HepG2 (cell line): Measurements from ENCODE around the gene DTHD1. TPM values are rescaled to one million over a fixed set of nuclear protein-coding genes. Genes with fewer than 3 reads are reported as not detected.

ENCODE experiments used
- ATAC-seq: fragments of 200-7000 bp; cut with Tn5 transposase; 3 replicates; pipeline ENCODE4 v1.9.1; 2020; ENCODE audit warnings: mild to moderate bottlenecking, moderate library complexity
- BruUV-seq: library from RNA; stranded (reverse); fragments of 400-500 nt; replicated peaks from 2 replicates; lab custom pipeline; 2021; lab: Mats Ljungman, UMichigan
- CTCF ChIA-PET: fragments of 300-600 bp; formaldehyde crosslinking; extraction: SDS; loops from one replicate; lab custom pipeline; 2021; ENCODE audit warnings: low total read pairs, inconsistent platforms, low intra/inter-chr PET ratio; lab: Yijun Ruan, JAX
- POLR2A ChIA-PET: fragments of 350-600 bp; sonication (Branson Sonifier 250); formaldehyde crosslinking; loops from one replicate; lab custom pipeline; 2020; ENCODE audit warnings: antibody characterized with exemption, inconsistent platforms; lab: Yijun Ruan, JAX
- DNase-seq: peaks from one replicate; pipeline ENCODE4 v3.0.0-alpha.2; 2015; ENCODE audit warnings: low spot score
- FAIRE-seq: peaks from 3 replicates; lab custom pipeline; 2011; peaks lifted over from hg19 to GRCh38; lab: Jason Lieb, UNC
- H2AFZ ChIP-seq: one replicate; pipeline ENCODE4 v1.6.1; 2011; ENCODE audit warnings: low read length, inconsistent platforms
- H3K27ac ChIP-seq: fragments of 300-600 bp; 3 replicates; pipeline ENCODE4 v1.8.0; 2011; ENCODE audit warnings: mixed run types, mild to moderate bottlenecking, mixed read lengths, low read length, inconsistent platforms; ENCODE audit not compliant: insufficient read depth; ENCODE audit errors: extremely low read length
- H3K27me3 ChIP-seq, 2 experiments: fragments of 200-600 bp in 1 of 2; 2 replicates in 1 of 2; 3 replicates in 1 of 2; pipeline versions ENCODE4 v1.6.0 to v1.8.0; 2011; ENCODE audit warnings: low read length in 2 of 2, mild to moderate bottlenecking in 2 of 2, moderate library complexity in 2 of 2, inconsistent platforms in 1 of 2; ENCODE audit not compliant: insufficient read depth in 2 of 2, control insufficient read depth in 1 of 2
- H3K36me3 ChIP-seq, 2 experiments: fragments of 200-600 bp in 1 of 2; replicated peaks in 1 of 2; 2 replicates in 1 of 2; 3 replicates in 1 of 2; pipeline versions ENCODE4 v1.5.1 to v1.8.0; 2011; ENCODE audit warnings: low read length in 2 of 2, inconsistent platforms in 1 of 2; ENCODE audit not compliant: insufficient read depth in 2 of 2, control insufficient read depth in 1 of 2
- H3K4me1 ChIP-seq: 2 replicates; pipeline ENCODE4 v1.5.1; 2012; ENCODE audit warnings: low read length, inconsistent platforms; ENCODE audit not compliant: insufficient read depth
- H3K4me2 ChIP-seq: 2 replicates; pipeline ENCODE4 v1.6.0; 2011; ENCODE audit warnings: low read depth, low read length, inconsistent platforms
- H3K4me3 ChIP-seq, 3 experiments: fragments of 200-600 bp in 1 of 3; sonication (generic), shearing (Covaris generic) in 1 of 3; replicated peaks in 1 of 3; 2 replicates each; pipeline ENCODE4 v1.5.1; 2011 to 2016; ENCODE audit warnings: low read length in 3 of 3, inconsistent platforms in 2 of 3, low read depth in 2 of 3, mild to moderate bottlenecking in 2 of 3, control low read depth in 1 of 3, mixed read lengths in 1 of 3; ENCODE audit not compliant: insufficient read depth in 1 of 3
- H3K79me2 ChIP-seq: one replicate; pipeline ENCODE4 v1.6.1; 2011; ENCODE audit warnings: low read length, inconsistent platforms; ENCODE audit not compliant: insufficient read depth
- H3K9ac ChIP-seq: 2 replicates; pipeline ENCODE4 v1.6.0; 2011; ENCODE audit warnings: mild to moderate bottlenecking, low read depth, low read length, inconsistent platforms; ENCODE audit not compliant: insufficient read depth
- H3K9me3 ChIP-seq: 2 replicates; pipeline ENCODE4 v1.5.1; 2012; ENCODE audit warnings: mild to moderate bottlenecking, low read length
- H4K20me1 ChIP-seq: 2 replicates; pipeline ENCODE4 v1.6.0; 2011; ENCODE audit warnings: inconsistent platforms, mild to moderate bottlenecking, low read length, moderate library complexity; ENCODE audit not compliant: insufficient read depth
- FOXM1 ChIP-seq: sonication (generic); formaldehyde crosslinking; IDR thresholded peaks from 2 replicates; pipeline ENCODE4 v1.5.0; 2020; ENCODE audit warnings: missing genetic modification reagents
- IKZF1 ChIP-seq: fragments of 450-650 bp; IDR thresholded peaks from 2 replicates; pipeline ENCODE4 v1.7.1; 2016
- JDP2 ChIP-seq: sonication (generic); formaldehyde crosslinking; IDR thresholded peaks from 2 replicates; pipeline ENCODE4 v1.8.1; 2022; ENCODE audit warnings: missing genetic modification reagents, borderline replicate concordance
- MAFF ChIP-seq: IDR thresholded peaks from 2 replicates; pipeline ENCODE4 v1.6.1; 2011; ENCODE audit warnings: low read depth, low read length, improper control_type of control experiment
- NR2C2 ChIP-seq: sonication (generic); formaldehyde crosslinking; IDR thresholded peaks from 2 replicates; pipeline ENCODE4 v1.4.0; 2020; ENCODE audit warnings: missing genetic modification reagents, mild to moderate bottlenecking, moderate library complexity, borderline replicate concordance
- POLR2AphosphoS5 ChIP-seq: IDR thresholded peaks from 2 replicates; pipeline ENCODE4 v1.6.1; 2012; ENCODE audit warnings: low read depth, low read length
- PRMT3 ChIP-seq: sonication (generic); formaldehyde crosslinking; IDR thresholded peaks from 2 replicates; pipeline ENCODE4 v1.8.1; 2022; ENCODE audit warnings: low read depth, mild to moderate bottlenecking, moderate library complexity, missing genetic modification reagents, borderline replicate concordance
- RBM39 ChIP-seq: fragments of 200-400 bp; formaldehyde crosslinking; IDR thresholded peaks from one replicate; pipeline ENCODE4 v1.6.1; 2018; ENCODE audit warnings: antibody characterized with exemption, mild to moderate bottlenecking, low read depth, low read length; ENCODE audit not compliant: poor library complexity, severe bottlenecking
- ZFP82 ChIP-seq: sonication (generic); formaldehyde crosslinking; IDR thresholded peaks from 2 replicates; pipeline ENCODE4 v1.5.1; 2020; ENCODE audit warnings: mild to moderate bottlenecking, missing genetic modification reagents, borderline replicate concordance
- ZNF496 ChIP-seq: sonication (generic); formaldehyde crosslinking; IDR thresholded peaks from 2 replicates; pipeline ENCODE4 v1.8.1; 2023; ENCODE audit warnings: mild to moderate bottlenecking, moderate library complexity, missing genetic modification reagents; ENCODE audit not compliant: insufficient replicate concordance
- ZNF644 ChIP-seq: IDR thresholded peaks from 2 replicates; pipeline ENCODE4 v1.6.1; 2016; ENCODE audit warnings: low read depth
- ZNF646 ChIP-seq: sonication (generic); formaldehyde crosslinking; IDR thresholded peaks from 2 replicates; pipeline ENCODE4 v1.9.0; 2021; ENCODE audit warnings: mild to moderate bottlenecking, missing genetic modification reagents
- ZNF775 ChIP-seq: sonication (generic); formaldehyde crosslinking; IDR thresholded peaks from 2 replicates; pipeline ENCODE4 v1.4.0; 2020; ENCODE audit warnings: missing genetic modification reagents, mild to moderate bottlenecking, moderate library complexity, borderline replicate concordance
- ZNF781 ChIP-seq: sonication (generic); formaldehyde crosslinking; IDR thresholded peaks from 2 replicates; pipeline ENCODE4 v1.5.1; 2020; ENCODE audit warnings: borderline replicate concordance, mild to moderate bottlenecking, missing genetic modification reagents; ENCODE audit errors: not compliant biosample characterization
- in situ Hi-C: cut with HindIII; loops from 2 replicates; pipeline ENCODE4 v1.10.0; 2017; ENCODE audit warnings: low pct_unique_long_range_greater_than_20kb; ENCODE audit not compliant: extremely low pct_ligation_motif_present
- intact Hi-C: fragments of 100-400 bp; cut with micrococcal nuclease; formaldehyde crosslinking; loops from one replicate; pipeline ENCODE4 v1.10.0; 2022; ENCODE audit not compliant: unreplicated experiment
- polyA plus RNA-seq, 8 experiments: library from polyadenylated mRNA; depleted of rRNA in 3 of 8; stranded (reverse) in 7 of 8; unstranded in 1 of 8; fragments of >200 nt; fragmentation: Illumina TruSeq in 4 of 8; extraction: Trizol in 4 of 8; gene quantifications; 2 replicates each; pipeline versions ENCODE4 v1.2.1 to v1.2.3, GENCODE V29; 2011 to 2016; ENCODE audit warnings: low read depth in 4 of 8, missing spikeins in 1 of 8, mixed read lengths in 1 of 8; ENCODE audit not compliant: insufficient read depth in 1 of 8
- total RNA-seq, 5 experiments: library from RNA; depleted of rRNA; stranded (reverse); fragments of >200 nt; fragmentation: Illumina TruSeq; extraction: Trizol; gene quantifications; 2 replicates each; pipeline ENCODE4 v1.2.3, GENCODE V29; 2016; ENCODE audit warnings: low read depth in 1 of 5
- TF ChIP-seq, protein P1 (sequence below): IDR thresholded peaks from 2 replicates; pipeline ENCODE4 v1.6.1; 2012; ENCODE audit warnings: inconsistent platforms

The DTHD1 gene
- total and polyA plus RNA-seq, 2 of the 13 experiments (the other 11 are each of a cell fraction or from before 2014, with no cell fraction given) = not detected

DNA sequence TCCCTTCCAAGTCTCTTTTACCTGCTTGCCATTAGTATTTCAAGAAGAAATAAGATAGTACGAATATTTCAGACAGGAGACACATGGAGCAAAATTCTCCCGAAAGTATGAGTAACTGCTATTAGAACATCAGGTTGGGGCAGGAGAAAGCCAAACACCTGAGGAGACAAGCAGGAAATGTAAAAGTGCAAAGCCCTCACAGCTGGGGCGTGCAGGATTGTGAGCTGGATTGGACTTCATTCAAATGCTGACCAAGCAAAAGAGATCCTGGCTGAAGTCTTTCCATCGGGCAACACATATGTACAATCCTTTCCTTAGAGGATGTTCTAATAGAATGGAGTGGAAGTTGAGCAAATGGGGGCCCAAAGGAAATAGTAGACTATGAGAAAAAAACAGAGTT, 76.8 kb downstream of the DTHD1 start (continued):
- TF ChIP-seq MAFF (peak; percentile 64), PRMT3 (no peak)
- TF ChIP-seq, protein P1, sequence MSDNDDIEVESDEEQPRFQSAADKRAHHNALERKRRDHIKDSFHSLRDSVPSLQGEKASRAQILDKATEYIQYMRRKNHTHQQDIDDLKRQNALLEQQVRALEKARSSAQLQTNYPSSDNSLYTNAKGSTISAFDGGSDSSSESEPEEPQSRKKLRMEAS = no peak

GRCh38 chr4:36360755-36361154, 79.3 kb downstream of the DTHD1 start:
- BruUV-seq = no TSS peak
- ChIA-PET CTCF (no interaction called here), POLR2A (no interaction called here)
- Histone ChIP-seq H4K20me1 (no peaks in the 10 kb centered on the region), H3K79me2 (no peaks in the 10 kb centered on the region), H3K9me3 (no peaks in the 10 kb centered on the region), H3K27ac (no peak overlapping the region), H3K4me3 (no peak overlapping the region), H2AFZ (no peak overlapping the region), H3K27me3 (no peaks in the 10 kb centered on the region), H3K36me3 (no peaks in the 10 kb centered on the region), H3K4me2 (no peak overlapping the region), H3K9ac (no peak overlapping the region), H3K4me1 (no peaks in the 10 kb centered on the region)
- DNase-seq = no peak
- intact Hi-C loops = no loop called here
- FAIRE-seq = no peak
- ATAC-seq = no peak
- in situ Hi-C loops = no loop called here
- no peak for TF ChIP-seq NR2C2 (CRISPR knock-in tag)
- TF ChIP-seq JDP2 (CRISPR knock-in tag) = no peak
- TF ChIP-seq FOXM1 (CRISPR knock-in tag) = no peak
- no peak for TF ChIP-seq ZNF781
- TF ChIP-seq ZNF644 (CRISPR knock-in tag) = no peak
- TF ChIP-seq ZNF646 (CRISPR knock-in tag) = no peak
- TF ChIP-seq POLR2AphosphoS5 = no peak
- no peak for TF ChIP-seq IKZF1
- no peak for TF ChIP-seq ZFP82
- no peak for TF ChIP-seq RBM39
- TF ChIP-seq ZNF775 (CRISPR knock-in tag) = no peak
- no peak for TF ChIP-seq ZNF496 (CRISPR knock-in tag)
